Cerebellar cortex (tissue), 1 donor: Measurements from ENCODE around the gene DEPDC5.

Experiments
- DNase-seq: peaks from one replicate; pipeline ENCODE4 v3.0.0-alpha.2; 2015; ENCODE audit warnings: low spot score

DEPDC5 gene

GRCh38 chr22:31852691-31853421, 99.0 kb downstream of the DEPDC5 start:
- peak; percentile 80 for DNase-seq

GRCh38 chr22:31853736-31854495, 100.1 kb downstream of the DEPDC5 start:
- peak; percentile 77 for DNase-seq

DNA sequence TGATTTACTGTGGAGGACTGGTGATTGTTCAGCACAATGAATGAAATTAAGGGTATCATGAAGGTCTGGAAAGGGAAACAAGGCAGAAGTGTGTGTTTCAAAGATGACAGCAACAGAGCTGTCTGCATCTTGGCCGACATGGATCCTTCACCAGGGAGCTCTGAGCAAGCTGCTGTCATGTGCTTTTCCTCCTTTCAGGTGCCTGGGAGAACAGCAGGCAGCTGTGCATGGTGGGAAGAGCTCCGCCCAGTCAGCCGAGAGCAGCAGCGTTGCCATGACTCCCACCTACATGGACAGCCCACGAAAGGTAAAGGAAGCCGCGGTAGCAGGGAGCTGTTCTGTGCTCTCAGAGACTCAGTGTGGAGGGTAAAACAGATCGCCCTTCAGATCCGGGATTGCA, 103.4 kb downstream of the DEPDC5 start:
- peak; percentile 11 for DNase-seq

DNA sequence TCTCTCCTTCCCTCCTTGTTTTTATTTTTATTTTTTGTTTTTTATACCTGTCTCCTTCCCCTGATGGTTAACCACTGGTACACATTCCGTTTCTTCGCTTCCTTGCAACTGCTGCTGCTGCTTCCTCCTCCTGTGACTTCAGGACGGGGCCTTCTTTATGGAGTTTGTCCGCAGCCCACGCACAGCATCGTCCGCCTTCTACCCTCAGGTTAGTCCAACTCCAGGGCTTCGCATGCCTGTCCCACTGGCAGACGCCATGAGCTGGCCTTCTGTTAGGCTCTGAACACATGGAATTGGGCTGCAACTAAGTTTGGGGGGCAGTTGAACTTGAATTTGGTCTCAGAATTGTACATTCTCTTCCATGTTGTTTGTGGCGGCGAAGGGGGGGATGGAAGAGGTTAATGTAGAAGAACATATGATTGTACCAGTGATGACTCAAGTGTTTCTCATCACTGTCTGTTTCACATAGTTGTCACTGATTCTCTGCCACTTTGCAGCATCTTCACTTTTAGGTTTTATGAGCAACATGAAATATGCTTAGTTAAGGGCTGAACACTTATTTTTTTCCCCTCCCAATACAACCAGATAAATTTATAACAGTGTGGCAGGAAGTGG, 107.5 kb downstream of the DEPDC5 start:
- no peak for DNase-seq

DNA sequence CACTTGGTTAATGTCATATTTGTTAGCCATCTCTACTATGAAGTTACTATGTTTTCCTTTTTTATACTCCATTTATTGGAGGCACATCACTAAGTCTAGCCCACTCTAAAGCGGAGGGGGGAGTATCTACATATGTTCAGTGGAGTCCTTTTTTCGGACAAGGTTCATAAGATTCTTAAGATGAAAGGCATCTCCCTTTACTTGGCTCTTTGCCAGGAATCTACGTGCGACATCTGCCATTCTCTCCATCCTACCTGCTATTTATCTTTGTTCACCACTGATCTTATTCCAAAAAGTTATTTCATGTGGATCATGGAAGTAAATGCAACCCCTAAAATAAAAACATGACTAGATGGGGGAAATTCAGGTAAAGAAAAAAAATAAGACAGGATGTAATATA, 113.1 kb downstream of the DEPDC5 start:
- DNase-seq = no peak

- DNase-seq = no peak
Observed at GRCh38 chr22:31867386-31868153, 113.8 kb downstream of the DEPDC5 start.

GRCh38 chr22:31869739-31870138, 115.9 kb downstream of the DEPDC5 start:
- no peak for DNase-seq

DNA sequence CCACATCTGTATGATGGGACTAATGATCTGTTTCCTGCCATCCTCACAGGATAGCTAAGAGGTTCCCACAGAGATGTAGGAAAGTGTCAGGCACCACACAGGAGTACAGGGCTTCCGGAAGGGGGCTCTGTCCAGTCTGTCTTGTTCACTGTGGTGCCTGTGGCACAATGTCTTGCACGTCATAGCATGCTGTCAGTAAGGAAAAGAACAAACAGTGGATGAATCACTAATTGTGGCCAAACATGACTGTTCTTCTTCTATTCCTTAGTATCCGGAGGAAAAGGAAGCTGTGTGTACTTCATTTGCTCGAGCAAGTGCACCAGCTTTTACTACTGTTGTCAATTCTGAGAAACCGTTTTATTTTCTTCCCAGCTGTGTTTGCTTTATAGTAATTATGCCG, 117.1 kb downstream of the DEPDC5 start:
- DNase-seq = no peak

GRCh38 chr22:31871480-31871879, 117.7 kb downstream of the DEPDC5 start:
- DNase-seq = no peak

DNA sequence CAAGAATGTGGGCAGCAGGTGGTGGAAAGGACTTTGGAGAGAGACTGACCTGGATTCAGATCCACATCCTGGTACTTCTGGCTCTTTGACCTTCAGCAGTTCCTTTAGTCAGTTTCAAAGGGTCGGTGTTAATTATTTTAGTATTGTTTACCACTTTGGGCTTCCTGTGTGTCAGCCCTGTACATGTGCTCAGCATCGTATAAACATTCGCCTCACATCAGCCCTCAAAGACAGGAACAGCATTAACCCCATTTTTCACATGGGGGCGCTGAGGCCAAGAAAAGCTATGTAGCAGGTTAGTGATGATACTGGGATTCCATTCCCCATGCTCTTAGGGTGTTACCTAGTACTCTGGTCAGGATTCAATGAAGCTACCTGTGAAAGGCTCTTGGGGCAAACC, 118.4 kb downstream of the DEPDC5 start:
- peak; percentile 36 for DNase-seq

DNA sequence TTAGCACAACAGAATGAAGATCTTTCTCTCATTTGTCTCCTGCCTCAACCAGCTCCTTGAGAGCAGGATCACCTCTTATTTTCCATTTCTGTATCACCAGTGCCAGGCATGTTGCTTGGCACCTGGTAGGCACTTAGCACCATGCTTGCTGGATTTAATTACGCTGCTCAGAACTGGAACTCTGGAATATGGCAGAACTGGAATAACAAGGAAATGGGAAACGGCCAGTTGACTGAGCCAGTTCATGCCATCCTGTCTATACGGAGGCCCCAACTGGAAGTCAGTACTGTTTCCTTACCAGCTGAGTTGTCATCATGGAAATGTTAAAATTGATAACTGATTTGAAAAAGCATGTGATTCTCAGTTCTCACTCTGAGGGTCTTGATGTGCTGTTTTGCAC, 121.0 kb downstream of the DEPDC5 start:
- DNase-seq = no peak

DNA sequence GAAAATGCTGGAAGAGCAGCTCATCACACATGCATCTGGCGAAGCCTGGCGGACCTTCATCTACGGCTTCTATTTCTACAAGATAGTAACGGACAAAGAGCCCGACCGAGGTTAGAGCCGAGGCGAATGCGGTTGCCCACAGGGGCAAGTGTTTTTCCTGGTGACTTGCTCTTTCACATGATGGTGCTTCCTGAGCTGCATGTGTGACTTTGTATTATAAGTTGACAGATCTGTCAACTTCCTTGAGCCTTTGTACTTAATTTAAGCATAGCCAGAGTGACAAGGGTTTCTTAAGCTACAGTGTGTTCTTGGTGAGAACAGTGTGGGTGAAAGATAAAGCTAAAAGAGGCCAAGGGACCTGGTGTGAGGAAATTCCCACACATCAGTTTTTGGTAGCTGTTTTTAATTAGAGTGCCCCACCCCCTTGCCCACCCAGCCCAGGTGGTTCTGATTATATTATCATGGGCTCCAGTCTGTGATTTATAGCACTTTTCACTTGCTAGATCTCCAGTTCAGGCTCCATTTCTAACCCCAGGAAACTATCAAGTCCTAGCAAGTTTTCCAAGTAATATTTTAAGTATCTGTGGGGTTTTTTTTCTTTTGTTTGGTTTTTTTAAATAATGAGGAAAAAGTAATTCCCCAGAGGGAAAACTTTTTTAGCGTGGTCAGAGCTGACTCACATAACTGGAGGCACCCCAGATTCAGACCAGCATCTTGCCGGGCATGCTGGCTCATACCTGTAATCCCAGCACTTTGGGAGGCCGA, 122.5 kb downstream of the DEPDC5 start:
- no peak for DNase-seq

GRCh38 chr22:31879585-31879984, 125.8 kb downstream of the DEPDC5 start:
- DNase-seq = peak; percentile 62

GRCh38 chr22:31881200-31881599, 127.4 kb downstream of the DEPDC5 start:
- DNase-seq = no peak

GRCh38 chr22:31881865-31882264, 128.0 kb downstream of the DEPDC5 start:
- no peak for DNase-seq

- no peak for DNase-seq
Observed at GRCh38 chr22:31882971-31883370, 129.2 kb downstream of the DEPDC5 start.

GRCh38 chr22:31883989-31884388, 130.2 kb downstream of the DEPDC5 start:
- DNase-seq = no peak

- no peak for DNase-seq
Observed at GRCh38 chr22:31891366-31892079, 137.7 kb downstream of the DEPDC5 start.

- no peak for DNase-seq
Observed at GRCh38 chr22:31892080-31892433, 138.2 kb downstream of the DEPDC5 start.

DNA sequence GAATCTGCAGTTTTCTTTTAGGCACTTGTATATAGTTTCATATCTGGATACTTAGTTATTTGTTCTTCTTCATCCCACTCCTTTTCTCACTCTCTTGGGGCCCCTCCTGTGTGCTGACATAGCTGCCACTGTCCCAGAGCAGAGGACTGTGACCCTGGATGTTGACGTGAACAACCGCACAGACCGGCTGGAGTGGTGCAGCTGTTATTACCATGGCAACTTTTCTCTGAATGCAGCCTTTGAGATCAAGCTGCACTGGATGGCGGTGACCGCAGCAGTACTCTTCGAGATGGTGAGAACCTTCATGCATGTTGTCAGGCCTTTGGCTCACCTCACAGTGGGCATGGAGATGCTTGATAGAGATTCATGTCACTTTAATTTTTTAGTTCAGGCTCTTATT, 139.6 kb downstream of the DEPDC5 start:
- no peak for DNase-seq
